Measurements from ENCODE around the gene GAPVD1.
"Not testable (repeated sequence)": the region's sequence is repeated elsewhere in the genome, so short reads cannot be mapped to it uniquely, and the experiment has no call there.

The GAPVD1 gene

DNA sequence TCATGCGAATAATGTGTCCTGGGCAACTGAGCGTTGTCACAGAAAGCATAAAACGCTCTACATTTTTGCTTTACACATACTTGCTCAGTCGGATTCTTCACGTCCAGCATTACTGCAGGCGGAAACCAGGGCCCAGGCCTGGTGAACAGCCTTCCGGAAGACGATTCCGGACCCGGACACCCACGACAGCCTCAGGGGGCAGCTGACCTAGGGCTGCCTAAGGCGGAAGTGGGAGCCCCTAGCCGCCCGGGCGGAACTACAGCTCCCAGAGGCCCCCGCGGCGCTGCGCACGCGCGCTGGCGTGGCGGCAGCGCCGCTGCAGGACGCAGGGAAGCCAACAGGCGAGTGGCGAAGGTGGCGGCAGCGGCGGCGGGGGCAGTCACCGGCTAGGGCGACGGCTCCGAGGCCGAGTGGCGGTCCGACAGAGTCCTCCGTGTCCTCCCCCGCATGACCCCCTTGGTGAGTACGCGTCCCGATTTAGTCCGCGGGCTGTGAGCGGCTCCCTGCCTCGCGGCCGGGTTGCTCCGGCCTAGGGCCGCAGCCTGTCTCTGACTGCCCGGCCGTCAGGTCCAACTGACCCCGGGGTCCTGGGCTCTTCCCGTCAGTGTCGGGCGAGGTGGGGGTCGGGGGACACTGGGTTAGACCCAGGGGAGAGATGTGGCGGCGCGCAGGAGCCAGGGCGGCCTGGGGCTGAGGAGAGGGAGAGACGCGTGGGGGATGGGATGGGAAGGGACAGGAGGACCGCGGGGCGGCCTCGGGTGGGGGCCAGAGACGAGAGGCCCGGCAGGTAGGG, at the start of gene GAPVD1:
GAPVD1 (plus strand) TSS at position 326 of the 793 bp plus-strand sequence. CDS start 37,096 bp downstream, outside the sequence.
- DNase-seq (ENCODE audit: low spot score), result peak; percentile 99

GRCh38 chr9:125214186-125214585, 47.4 kb upstream of the GAPVD1 start:
- no peak for DNase-seq (ENCODE audit: low spot score)

GRCh38 chr9:125218621-125219020, 43.0 kb upstream of the GAPVD1 start:
- no peak for DNase-seq (ENCODE audit: low spot score)

- not testable (repeated sequence) for DNase-seq (ENCODE audit: low spot score)
Measured at GRCh38 chr9:125224858-125225257, 36.8 kb upstream of the GAPVD1 start.

DNA sequence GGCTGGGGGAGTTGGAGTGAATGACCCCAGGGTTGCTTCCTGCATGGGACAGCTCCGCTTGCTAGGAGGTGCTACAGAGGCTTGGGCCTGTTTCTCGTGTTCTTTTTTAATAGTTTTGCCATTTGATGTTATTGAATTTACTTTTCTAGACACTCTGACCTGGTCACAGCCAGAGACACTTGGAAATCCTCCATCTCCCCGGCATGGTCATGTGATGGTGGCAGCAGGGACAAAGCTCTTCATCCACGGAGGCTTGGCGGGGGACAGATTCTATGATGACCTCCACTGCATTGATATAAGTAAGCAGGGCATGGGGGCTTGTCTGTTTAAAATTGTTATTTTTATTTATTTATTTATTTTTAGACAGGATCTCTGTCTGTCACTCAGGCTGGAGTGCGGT, 33.9 kb upstream of the GAPVD1 start:
- no peak for DNase-seq (ENCODE audit: low spot score)

DNA sequence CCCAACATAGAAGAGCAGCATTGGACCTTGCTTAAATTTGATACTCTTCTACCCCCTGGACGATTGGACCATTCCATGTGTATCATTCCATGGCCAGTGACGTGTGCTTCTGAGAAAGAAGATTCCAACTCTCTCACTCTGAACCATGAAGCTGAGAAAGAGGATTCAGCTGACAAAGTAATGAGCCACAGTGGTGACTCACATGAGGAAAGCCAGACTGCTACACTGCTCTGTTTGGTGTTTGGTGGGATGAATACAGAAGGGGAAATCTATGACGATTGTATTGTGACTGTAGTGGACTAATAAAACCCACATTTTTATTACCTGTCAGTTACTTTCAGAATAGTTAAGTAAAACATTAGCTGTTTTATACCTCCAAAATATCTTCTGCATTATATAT, 27.9 kb upstream of the GAPVD1 start:
- no peak for DNase-seq (ENCODE audit: low spot score)

DNA sequence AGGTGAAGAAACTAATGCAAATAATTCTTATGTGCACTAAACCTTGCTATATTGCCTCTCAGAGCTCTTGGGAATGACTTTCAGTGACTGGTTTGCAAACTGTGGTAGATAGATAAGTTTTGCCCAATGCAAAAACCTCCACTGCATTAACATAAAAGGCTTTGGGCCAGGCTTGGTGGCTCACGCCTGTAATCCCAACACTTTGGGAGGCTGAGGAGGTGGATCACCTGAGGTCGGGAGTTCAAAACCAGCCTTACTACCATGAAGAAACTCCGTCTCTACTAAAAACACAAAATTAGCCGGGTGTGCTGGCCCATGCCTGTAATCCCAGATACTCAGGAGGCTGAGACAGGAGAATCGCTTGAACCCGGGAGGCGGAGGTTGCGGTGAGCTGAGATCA, 27.5 kb upstream of the GAPVD1 start:
- DNase-seq (ENCODE audit: low spot score), result not testable (repeated sequence)

- DNase-seq (ENCODE audit: low spot score), result no peak
Measured at GRCh38 chr9:125235804-125236519, 25.7 kb upstream of the GAPVD1 start.

- not testable (repeated sequence) for DNase-seq (ENCODE audit: low spot score)
Measured at GRCh38 chr9:125236520-125237159, 25.0 kb upstream of the GAPVD1 start.

GRCh38 chr9:125238127-125238914, 23.3 kb upstream of the GAPVD1 start:
- no peak for DNase-seq (ENCODE audit: low spot score)

DNA sequence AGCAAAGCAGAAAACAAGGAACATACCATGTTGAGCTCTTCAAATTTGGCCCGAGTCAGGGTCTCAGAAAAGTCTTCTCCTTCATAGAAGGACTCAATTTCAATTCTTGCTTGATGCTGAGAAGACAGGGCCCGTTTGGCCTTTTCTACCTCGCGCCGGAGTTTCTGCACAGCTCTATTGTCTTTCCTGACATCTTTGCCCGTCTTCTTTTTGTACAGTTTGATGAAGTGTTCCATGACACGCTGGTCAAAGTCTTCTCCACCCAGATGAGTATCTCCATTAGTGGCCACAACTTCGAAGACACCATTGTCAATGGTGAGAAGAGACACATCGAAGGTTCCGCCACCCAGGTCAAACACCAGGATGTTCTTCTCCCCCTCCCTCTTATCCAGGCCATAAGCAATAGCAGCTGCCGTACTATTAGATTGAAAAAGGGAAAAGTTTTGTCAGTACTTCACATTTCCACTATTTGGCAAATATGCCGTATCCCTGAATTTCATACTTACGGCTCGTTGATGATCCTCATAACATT, 22.6 kb upstream of the GAPVD1 start:
- DNase-seq (ENCODE audit: low spot score), result no peak

- no peak for DNase-seq (ENCODE audit: low spot score)
Measured at GRCh38 chr9:125239631-125240597, 21.7 kb upstream of the GAPVD1 start.

- no peak for DNase-seq (ENCODE audit: low spot score)
Measured at GRCh38 chr9:125240649-125240999, 21.0 kb upstream of the GAPVD1 start.

GRCh38 chr9:125241000-125241862, 20.4 kb upstream of the GAPVD1 start, which contains the start of gene HSPA5:
Gene HSPA5, minus strand, starts transcription at chr9:125241343. Its CDS starts 217 bp downstream, at chr9:125241126.
- DNase-seq (ENCODE audit: low spot score), result peak; percentile 100

GRCh38 chr9:125241863-125242739, 19.5 kb upstream of the GAPVD1 start:
- peak; percentile 21 for DNase-seq (ENCODE audit: low spot score)

DNA sequence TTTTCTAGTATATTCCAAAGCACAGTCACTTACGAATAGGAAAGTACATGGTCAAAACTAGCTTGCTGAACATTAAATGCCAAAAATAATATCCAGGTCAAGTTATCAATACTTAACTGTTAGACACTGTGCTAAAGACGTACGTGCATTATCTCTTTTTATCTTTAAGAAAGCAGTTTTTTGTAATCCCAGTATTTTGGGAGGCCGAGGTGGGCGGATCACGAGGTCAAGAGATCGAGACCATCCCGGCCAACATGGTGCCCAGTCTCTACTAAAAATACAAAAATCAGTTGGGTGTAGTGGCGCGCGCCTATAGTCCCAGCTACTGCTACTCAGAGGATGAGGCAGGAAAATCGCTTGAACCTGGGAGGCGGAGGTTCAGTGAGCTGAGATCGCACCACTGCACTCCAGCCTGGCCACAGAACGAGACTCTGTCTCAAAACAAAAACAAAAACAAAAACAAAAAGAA, 17.8 kb upstream of the GAPVD1 start:
- DNase-seq (ENCODE audit: low spot score), result no peak

DNA sequence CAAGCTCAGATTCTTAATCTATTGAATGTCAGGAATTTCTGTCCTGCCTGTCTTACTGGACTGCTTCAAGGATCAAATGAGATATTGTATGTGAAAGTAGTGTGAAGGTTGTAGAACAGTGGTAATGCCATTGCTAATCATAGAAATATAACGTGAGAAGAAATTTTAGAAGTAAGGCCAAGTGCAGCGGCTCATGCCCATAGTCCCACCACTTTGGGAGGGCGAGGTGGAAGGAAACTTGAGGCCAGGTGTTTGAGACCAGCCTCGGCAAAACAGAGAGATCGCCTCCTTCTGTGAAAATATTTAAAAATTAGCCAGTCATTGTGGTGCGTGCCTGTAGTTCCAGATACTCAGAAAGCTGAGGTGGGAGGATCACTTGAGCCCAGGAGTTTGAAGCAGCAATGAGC, 15.4 kb upstream of the GAPVD1 start:
- no peak for DNase-seq (ENCODE audit: low spot score)

GRCh38 chr9:125254231-125254630, 7.4 kb upstream of the GAPVD1 start:
- DNase-seq (ENCODE audit: low spot score), result no peak
